OCI-LY1 (cell line): ENCODE measurements around the gene ARG2.

Experiments
- CTCF ChIP-seq: fragments of 200-600 bp; sonication (generic), shearing (Covaris generic); IDR thresholded peaks from 2 replicates; pipeline ENCODE4 v1.5.1; 2017; ENCODE audit warnings: mild to moderate bottlenecking, antibody characterized with exemption, low read length, moderate library complexity, mixed read lengths
- EZH2 ChIP-seq: fragments of 200-600 bp; sonication (generic), shearing (Covaris generic); IDR thresholded peaks from 2 replicates; pipeline ENCODE4 v1.8.0; 2017; ENCODE audit warnings: borderline replicate concordance, mixed run types, mild to moderate bottlenecking, antibody characterized with exemption, low read length, moderate library complexity, mixed read lengths

- no peak for TF ChIP-seq EZH2
- TF ChIP-seq CTCF, result no peak
These were observed 9.2 kb upstream of the ARG2 start for GRCh38 chr14:67610491-67610890.
